GM12878 (cell line): ENCODE measurements around the gene APLP1. TPM values are rescaled to one million over a fixed set of nuclear protein-coding genes. Genes with fewer than 3 reads are reported as not detected.
A peak's percentile ranks its signal among the peaks of the same experiment; 100 is the strongest.

ENCODE experiments used
- ATAC-seq: fragments of 200-7000 bp; cut with Tn5 transposase; 3 replicates; pipeline ENCODE4 v1.9.1; 2020; ENCODE audit warnings: mild to moderate bottlenecking, moderate library complexity
- BruUV-seq: library from RNA; stranded (reverse); fragments of 400-500 nt; replicated peaks from 2 replicates; lab custom pipeline; 2021; lab: Mats Ljungman, UMichigan
- CTCF ChIA-PET: fragments of 300-600 bp; sonication (Branson Sonifier 250); formaldehyde crosslinking; extraction: SDS; loops from one replicate; lab custom pipeline; 2021; ENCODE audit warnings: inconsistent platforms; lab: Yijun Ruan, JAX
- POLR2A ChIA-PET: fragments of 350-600 bp; formaldehyde crosslinking; extraction: SDS; loops from one replicate; lab custom pipeline; 2021; ENCODE audit warnings: inconsistent platforms; lab: Charles Lee
- RAD21 ChIA-PET: fragments of 300-600 bp; sonication (Branson Sonifier 250); formaldehyde crosslinking; loops from one replicate; lab custom pipeline; 2023; ENCODE audit warnings: antibody characterized with exemption; ENCODE audit not compliant: unreplicated experiment; lab: Charles Lee
- SMC1A ChIA-PET: fragments of 300-600 bp; sonication (Branson Sonifier 250); formaldehyde crosslinking; loops from one replicate; lab custom pipeline; 2023; ENCODE audit not compliant: unreplicated experiment, uncharacterized antibody; lab: Charles Lee
- DNase-seq: peaks from one replicate; pipeline ENCODE4 v3.0.0-alpha.2; 2011; ENCODE audit warnings: low read depth, low spot score
- FAIRE-seq: peaks from 3 replicates; lab custom pipeline; 2011; peaks lifted over from hg19 to GRCh38; lab: Jason Lieb, UNC
- H2AFZ ChIP-seq: 2 replicates; pipeline ENCODE4 v1.6.0; 2011; ENCODE audit warnings: low read depth, low read length, control low read depth; ENCODE audit not compliant: control insufficient read depth
- H3K27ac ChIP-seq: 2 replicates; pipeline ENCODE4 v1.5.1; 2011; ENCODE audit warnings: control low read depth; ENCODE audit not compliant: control insufficient read depth, insufficient read depth
- H3K27me3 ChIP-seq, 2 experiments: replicated peaks in 1 of 2; 2 replicates each; pipeline versions ENCODE4 v1.6.0 to v1.6.1; 2011; ENCODE audit warnings: low read length in 1 of 2; ENCODE audit not compliant: control insufficient read depth in 2 of 2, insufficient read depth in 2 of 2
- H3K36me3 ChIP-seq, 2 experiments: 2 replicates each; pipeline ENCODE4 v1.5.1; 2011; ENCODE audit warnings: low read length in 1 of 2; ENCODE audit not compliant: control insufficient read depth in 2 of 2, insufficient read depth in 2 of 2
- H3K4me1 ChIP-seq: 2 replicates; pipeline ENCODE4 v1.6.1; 2011; ENCODE audit warnings: mild to moderate bottlenecking, low read length, moderate library complexity, mixed read lengths; ENCODE audit not compliant: control insufficient read depth, insufficient read depth
- H3K4me2 ChIP-seq: 2 replicates; pipeline ENCODE4 v1.6.0; 2011; ENCODE audit warnings: control low read depth; ENCODE audit not compliant: control insufficient read depth, insufficient read depth
- H3K4me3 ChIP-seq: fragments of 200-600 bp; sonication (generic); 2 replicates; pipeline ENCODE4 v1.5.1; 2016
- H3K79me2 ChIP-seq: 2 replicates; pipeline ENCODE4 v1.6.0; 2011; ENCODE audit warnings: low read length; ENCODE audit not compliant: control insufficient read depth, insufficient read depth
- H3K9ac ChIP-seq: 2 replicates; pipeline ENCODE4 v1.8.0; 2011; ENCODE audit warnings: low read length, control low read depth, mixed read lengths; ENCODE audit not compliant: control insufficient read depth, insufficient read depth
- H3K9me3 ChIP-seq: replicated peaks from 3 replicates; pipeline ENCODE4 v1.5.1; 2011; ENCODE audit warnings: mild to moderate bottlenecking, low read length; ENCODE audit not compliant: control insufficient read depth, insufficient read depth
- H4K20me1 ChIP-seq: 2 replicates; pipeline ENCODE4 v1.6.0; 2011; ENCODE audit not compliant: control insufficient read depth, insufficient read depth
- CHD2 ChIP-seq: IDR thresholded peaks from 2 replicates; pipeline ENCODE4 v1.6.1; 2011; ENCODE audit warnings: low read depth, low read length, improper control_type of control experiment, borderline replicate concordance
- HCFC1 ChIP-seq: fragments of 150-350 bp; IDR thresholded peaks from 2 replicates; pipeline ENCODE4 v1.6.1; 2014; ENCODE audit warnings: low read length
- KAT2A ChIP-seq: conservative IDR thresholded peaks from 2 replicates; pipeline ENCODE4 v1.6.1; 2011; ENCODE audit warnings: low read depth, low read length; ENCODE audit not compliant: control insufficient read depth
- NFYB ChIP-seq: IDR thresholded peaks from 2 replicates; pipeline ENCODE4 v1.6.1; 2011; ENCODE audit warnings: low read depth, mild to moderate bottlenecking, low read length, improper control_type of control experiment, moderate library complexity; ENCODE audit not compliant: insufficient read depth
- POLR2A ChIP-seq: IDR thresholded peaks from 2 replicates; pipeline ENCODE4 v1.6.1; 2011; ENCODE audit warnings: low read depth, mild to moderate bottlenecking, low read length
- POLR2AphosphoS5 ChIP-seq: IDR thresholded peaks from 2 replicates; pipeline ENCODE4 v1.6.1; 2011; ENCODE audit warnings: mild to moderate bottlenecking, low read length, inconsistent platforms
- SMAD5 ChIP-seq: IDR thresholded peaks from 2 replicates; pipeline ENCODE4 v1.6.1; 2016; ENCODE audit warnings: antibody characterized with exemption, low read depth
- WGBS: methylation state at CpG from one replicate; pipeline ENCODE4 v1.1.6; 2016; ENCODE audit warnings: low lambda C conversion rate; ENCODE audit not compliant: insufficient replicate concordance, insufficient coverage; ENCODE audit errors: missing lambda C conversion rate; 5-methylcytosine and 5-hydroxymethylcytosine counted together
- in situ Hi-C: fragments of 300-500 bp; cut with MboI; formaldehyde crosslinking; loops from 9 replicates; pipeline ENCODE4 v1.14.3; 2018; ENCODE audit warnings: mixed read lengths
- intact Hi-C: fragments of 100-400 bp; cut with micrococcal nuclease; formaldehyde crosslinking; loops from one replicate; pipeline ENCODE4 v1.14.2; 2022; ENCODE audit not compliant: unreplicated experiment
- polyA plus RNA-seq, 11 experiments: library from polyadenylated mRNA; depleted of rRNA in 4 of 11; unstranded in 6 of 11; stranded (reverse) in 5 of 11; fragments of >200 nt; fragmentation: Nextera tagmentation in 4 of 11; fragmentation: Illumina TruSeq in 1 of 11; extraction: Ambion mirVana in 4 of 11; extraction: Trizol in 1 of 11; gene quantifications; 1 replicate in 1 of 11; 2 replicates in 10 of 11; pipeline versions ENCODE4 v1.2.1 to v1.2.3, GENCODE V29; 2011 to 2016; ENCODE audit warnings: inconsistent platforms in 2 of 11, missing spikeins in 2 of 11, low read depth in 1 of 11
- total RNA-seq, 4 experiments: library from RNA; depleted of rRNA in 3 of 4; stranded (reverse); fragments of >200 nt in 3 of 4; fragmentation: Illumina TruSeq in 1 of 4; extraction: Trizol in 1 of 4; gene quantifications; 2 replicates each; pipeline versions ENCODE4 v1.2.1 to v1.2.3, GENCODE V29; 2013 to 2021
- TF ChIP-seq, protein P1 (sequence below): fragments of 450-650 bp; formaldehyde crosslinking; IDR thresholded peaks from 2 replicates; pipeline ENCODE4 v1.5.0; 2022; ENCODE audit warnings: mild to moderate bottlenecking, missing genetic modification characterization

The APLP1 gene
- total and polyA plus RNA-seq, 10 of the 15 experiments (the other 5 are each of a cell fraction or from before 2014, with no cell fraction given): 0.07 to 2.2 (median 0.91) TPM; not detected in 1

DNA sequence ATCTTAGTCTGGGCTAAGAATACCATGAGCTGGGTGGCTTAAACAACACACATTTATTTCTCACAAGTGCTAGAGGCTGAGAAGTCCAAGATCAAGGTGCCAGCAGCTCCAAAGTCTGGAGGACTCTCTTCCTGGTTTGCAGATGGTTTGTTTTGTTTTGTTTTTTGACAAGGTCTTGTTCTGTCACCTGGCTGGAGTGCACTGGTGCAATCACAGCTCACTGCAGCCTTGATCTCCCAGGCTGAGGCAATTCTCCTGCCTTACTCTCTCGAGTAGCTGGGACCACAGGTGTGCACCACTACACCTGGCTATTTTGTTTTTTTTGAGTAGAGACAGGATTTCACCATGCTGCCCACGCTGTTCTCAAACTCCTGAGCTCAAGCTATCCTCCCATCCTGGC, 15.5 kb downstream of the APLP1 start:
- DNase-seq (no peak), FAIRE-seq (no peak), ATAC-seq (no peak)
- Histone ChIP-seq H3K4me1 (no peaks in the 10 kb centered on the region), H3K79me2 (no peaks in the 10 kb centered on the region), H3K9me3 (no peaks in the 10 kb centered on the region), H3K9ac (no peak overlapping the region), H4K20me1 (peaks cover 3% of the 10 kb centered on the region; the same call in 1 of the 2 replicates), H3K4me2 (no peak overlapping the region), H2AFZ (no peak overlapping the region), H3K27ac (no peak overlapping the region), H3K27me3 (no peaks in the 10 kb centered on the region), H3K36me3 (peaks cover 7 to 8% of the 10 kb centered on the region in 2 experiments), H3K4me3 (no peak overlapping the region)
- ChIA-PET CTCF (interaction anchor here (1.1 to 9.6 kb wide), 8 partner anchors 9 to 191 kb away, joined by 3 to 145 read pairs (median 9); no protein-coding TSS in a partner anchor), RAD21 (interaction anchor here (0.5 to 7.3 kb wide), 8 partner anchors 10 to 136 kb away, joined by 3 to 107 read pairs (median 4); partner anchors contain the start of genes ALKBH6 and LIN37), POLR2A (interaction anchor here (0.7 to 2.9 kb wide), 6 partner anchors 9 to 189 kb away, joined by 3 to 12 read pairs (median 4); no protein-coding TSS in a partner anchor), SMC1A (interaction anchor here (0.5 to 6.7 kb wide), 9 partner anchors 8 to 189 kb away, joined by 3 to 90 read pairs (median 5); partner anchors contain the start of gene NFKBID)
- in situ Hi-C loops: no loop called here
- intact Hi-C loops: loop anchor here (5.0 kb wide), 1 partner anchor 192 kb away; no protein-coding TSS in a partner anchor
- WGBS: 0% methylated on average over 2 of the region's 2 CpGs
- no peak for TF ChIP-seq NFYB
- TF ChIP-seq HCFC1: no peak
- no peak for TF ChIP-seq KAT2A
- no peak for TF ChIP-seq CHD2
- BruUV-seq: no TSS peak

- H3K9me3 ChIP-seq: no peaks in the 10 kb centered on the region
- TF ChIP-seq, protein P1, sequence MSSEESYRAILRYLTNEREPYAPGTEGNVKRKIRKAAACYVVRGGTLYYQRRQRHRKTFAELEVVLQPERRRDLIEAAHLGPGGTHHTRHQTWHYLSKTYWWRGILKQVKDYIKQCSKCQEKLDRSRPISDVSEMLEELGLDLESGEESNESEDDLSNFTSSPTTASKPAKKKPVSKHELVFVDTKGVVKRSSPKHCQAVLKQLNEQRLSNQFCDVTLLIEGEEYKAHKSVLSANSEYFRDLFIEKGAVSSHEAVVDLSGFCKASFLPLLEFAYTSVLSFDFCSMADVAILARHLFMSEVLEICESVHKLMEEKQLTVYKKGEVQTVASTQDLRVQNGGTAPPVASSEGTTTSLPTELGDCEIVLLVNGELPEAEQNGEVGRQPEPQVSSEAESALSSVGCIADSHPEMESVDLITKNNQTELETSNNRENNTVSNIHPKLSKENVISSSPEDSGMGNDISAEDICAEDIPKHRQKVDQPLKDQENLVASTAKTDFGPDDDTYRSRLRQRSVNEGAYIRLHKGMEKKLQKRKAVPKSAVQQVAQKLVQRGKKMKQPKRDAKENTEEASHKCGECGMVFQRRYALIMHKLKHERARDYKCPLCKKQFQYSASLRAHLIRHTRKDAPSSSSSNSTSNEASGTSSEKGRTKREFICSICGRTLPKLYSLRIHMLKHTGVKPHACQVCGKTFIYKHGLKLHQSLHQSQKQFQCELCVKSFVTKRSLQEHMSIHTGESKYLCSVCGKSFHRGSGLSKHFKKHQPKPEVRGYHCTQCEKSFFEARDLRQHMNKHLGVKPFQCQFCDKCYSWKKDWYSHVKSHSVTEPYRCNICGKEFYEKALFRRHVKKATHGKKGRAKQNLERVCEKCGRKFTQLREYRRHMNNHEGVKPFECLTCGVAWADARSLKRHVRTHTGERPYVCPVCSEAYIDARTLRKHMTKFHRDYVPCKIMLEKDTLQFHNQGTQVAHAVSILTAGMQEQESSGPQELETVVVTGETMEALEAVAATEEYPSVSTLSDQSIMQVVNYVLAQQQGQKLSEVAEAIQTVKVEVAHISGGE (CRISPR knock-in tag): no peak
- TF ChIP-seq POLR2AphosphoS5 (0 out of 2 replicates have a peak, but pooled peaks have one; percentile 10), POLR2A (peak; percentile 46), SMAD5 (0 out of 2 replicates have a peak, but pooled peaks have one; percentile 54)
- H3K9ac ChIP-seq: no peak overlapping the region
- RAD21 ChIA-PET: interaction anchor here (7.3 kb wide), 1 partner anchor 47 kb away, joined by 107 read pairs; no protein-coding TSS in a partner anchor
- H2AFZ ChIP-seq: no peak overlapping the region
- in situ Hi-C loops: loop anchor here (5.0 kb wide), 1 partner anchor 47 kb away; no protein-coding TSS in a partner anchor
- intact Hi-C loops: no loop called here
- ATAC-seq: no peak
- no peak overlapping the region for H3K4me2 ChIP-seq
- H3K27me3 ChIP-seq: no peaks in the 10 kb centered on the region
- no peak for FAIRE-seq
- peaks cover 3% of the 10 kb centered on the region; the same call in 1 of the 2 replicates for H4K20me1 ChIP-seq
- BruUV-seq: no TSS peak
- SMC1A ChIA-PET: interaction anchor here (0.6 to 2.4 kb wide), 3 partner anchors 12 to 62 kb away, joined by 3 to 12 read pairs (median 3); no protein-coding TSS in a partner anchor
- no peaks in the 10 kb centered on the region for H3K79me2 ChIP-seq
- no peaks in the 10 kb centered on the region for H3K4me1 ChIP-seq
- CTCF ChIA-PET: interaction anchor here (0.8 to 9.6 kb wide), 3 partner anchors 29 to 191 kb away, joined by 3 to 145 read pairs (median 4); no protein-coding TSS in a partner anchor
- POLR2A ChIA-PET: interaction anchor here (0.6 to 1.0 kb wide), 2 partner anchors 9 to 180 kb away, joined by 3 to 4 read pairs; no protein-coding TSS in a partner anchor
- no peak for DNase-seq
- 88% methylated on average over 6 of the region's 6 CpGs for WGBS
- H3K36me3 ChIP-seq: peaks cover 12 to 14% of the 10 kb centered on the region in 2 experiments
- H3K27ac ChIP-seq: no peak overlapping the region
- no peak overlapping the region for H3K4me3 ChIP-seq
These were observed 16.9 kb downstream of the APLP1 start for GRCh38 chr19:35885225-35885738.
